ENCODE measurements around the gene NFAT5. TPM values are rescaled to one million over a fixed set of nuclear protein-coding genes. Genes with fewer than 3 reads are reported as not detected.
"Not testable (repeated sequence)": the region's sequence is repeated elsewhere in the genome, so short reads cannot be mapped to it uniquely, and the experiment has no call there.

Gene NFAT5
- total RNA-seq, 1 experiment from 2014 or later = 21.0 TPM

- H3K9ac ChIP-seq (ENCODE audit: extremely low read depth, insufficient read length, low read length); H2AK5ac ChIP-seq (ENCODE audit: insufficient read length, low read length); H3K4me3 Mint-ChIP-seq; H2BK12ac ChIP-seq (ENCODE audit: insufficient read length, low read depth, low read length); H3K23me2 ChIP-seq (ENCODE audit: insufficient read length, low read depth, low read length, poor library complexity, severe bottlenecking); H4K5ac ChIP-seq (ENCODE audit: insufficient read length, low read depth, low read length); H2BK20ac ChIP-seq (ENCODE audit: low read depth, low read length, poor library complexity, severe bottlenecking); H3K9me3 Mint-ChIP-seq; DNase-seq; H4K20me1 ChIP-seq (ENCODE audit: control insufficient read depth, insufficient read depth, insufficient read length); H3K18ac ChIP-seq (ENCODE audit: insufficient read length, low read depth, low read length); H2BK120ac ChIP-seq (ENCODE audit: low read depth, low read length, poor library complexity, severe bottlenecking); H3K4ac ChIP-seq (ENCODE audit: low read depth, low read length); H3K9me3 ChIP-seq (ENCODE audit: control insufficient read depth, low read depth, low read length); H3K14ac ChIP-seq (ENCODE audit: insufficient read depth, low read length); H3K79me1 ChIP-seq (ENCODE audit: insufficient read depth, low read depth, low read length, poor library complexity, severe bottlenecking); H3K4me1 ChIP-seq (ENCODE audit: insufficient read depth, low read length); H3K27ac Mint-ChIP-seq; H3K56ac ChIP-seq (ENCODE audit: insufficient read length, low read depth, low read length); H3K27me3 ChIP-seq (ENCODE audit: insufficient read depth, low read length); H3K27me3 Mint-ChIP-seq (ENCODE audit: low read depth); H4K91ac ChIP-seq (ENCODE audit: insufficient read length, low read depth, low read length); H2AFZ ChIP-seq (ENCODE audit: low read length); H3K79me2 ChIP-seq (ENCODE audit: insufficient read depth, low read length); H3K36me3 Mint-ChIP-seq (ENCODE audit: insufficient read depth in 1 of 3, low read depth in 3 of 3); H3K27ac ChIP-seq (ENCODE audit: insufficient read length, low read depth, low read length); H3K23ac ChIP-seq (ENCODE audit: insufficient read length, low read depth, low read length); H2BK15ac ChIP-seq (ENCODE audit: low read depth, low read length); H3T11ph ChIP-seq (ENCODE audit: low read length); H4K8ac ChIP-seq (replicated peaks; ENCODE audit: insufficient read length, low read depth, low read length); H2BK5ac ChIP-seq (ENCODE audit: insufficient read length, low read length); H3K4me2 ChIP-seq (ENCODE audit: insufficient read depth, insufficient read length, low read length): not testable (repeated sequence)
- H3K4me1 Mint-ChIP-seq = peaks cover 10 to 11% of the 10 kb centered on the region in 2 experiments
- whole genome bisulfite sequencing (ENCODE audit: extremely low coverage, insufficient read length, low lambda C conversion rate) = no CpG with 5 or more reads among the region's 6 CpGs
Observed at GRCh38 chr16:69517914-69518313, 47.9 kb upstream of the NFAT5 start.

Measured in H9 (cell line).